Right lobe of liver (tissue), 6 donors: ENCODE results near the gene VPS26B. TPM values are rescaled to one million over a fixed set of nuclear protein-coding genes. Genes with fewer than 3 reads are reported as not detected.

Experiments used
- ATAC-seq, 4 donors: fragments of 200-7000 bp; cut with Tn5 transposase; one replicate each; pipeline ENCODE4 v1.9.1; 2020; ENCODE audit warnings: mild to moderate bottlenecking in 4 of 4, moderate library complexity in 4 of 4
- DNase-seq, 3 donors: peaks; one replicate each; pipeline ENCODE4 v3.0.0-alpha.2; 2020
- H3K27ac ChIP-seq, 3 donors: fragments of 200-600 bp; one replicate each; pipeline ENCODE4 v1.8.0; 2022
- H3K27me3 ChIP-seq, 2 donors: fragments of 200-600 bp; one replicate each; pipeline ENCODE4 v1.8.0; 2022
- H3K36me3 ChIP-seq, 4 donors: fragments of 200-600 bp; sonication (generic) in 1 of 4; one replicate each; pipeline versions ENCODE4 v1.5.1 to v1.8.0; 2017 to 2022; ENCODE audit warnings: control low read depth in 1 of 4
- H3K4me1 ChIP-seq, 4 donors: fragments of 200-600 bp; sonication (generic) in 1 of 4; one replicate each; pipeline versions ENCODE4 v1.5.1 to v1.8.0; 2017 to 2022; ENCODE audit warnings: control low read depth in 1 of 4
- H3K4me3 ChIP-seq, 3 donors: fragments of 200-600 bp; one replicate each; pipeline ENCODE4 v1.8.0; 2022
- H3K9me3 ChIP-seq, 4 donors: fragments of 200-600 bp; sonication (generic) in 1 of 4; one replicate each; pipeline versions ENCODE4 v1.5.1 to v1.8.0; 2017 to 2022; ENCODE audit warnings: control low read depth in 1 of 4
- POLR2A ChIP-seq: fragments of 450-650 bp; IDR thresholded peaks from one replicate; pipeline ENCODE4 v1.6.1; 2017; ENCODE audit warnings: antibody characterized with exemption, mild to moderate bottlenecking
- WGBS: methylation state at CpG from one replicate; pipeline ENCODE4 v1.1.6; 2018; ENCODE audit warnings: low coverage, low lambda C conversion rate; ENCODE audit not compliant: insufficient coverage; ENCODE audit errors: missing lambda C conversion rate; 5-methylcytosine and 5-hydroxymethylcytosine counted together
- intact Hi-C, 2 donors: fragments of 100-400 bp; cut with DNase I; formaldehyde crosslinking; loops; one replicate each; pipeline versions ENCODE4 v1.11.2 to v1.14.1; 2022
- total RNA-seq, 6 experiments: library from RNA; depleted of rRNA in 2 of 6; stranded (reverse); fragments of >200 nt in 2 of 6; fragmentation: NEBNext Ultra II Directional in 3 of 6; extraction: Animal tissue kit (Norgen Biotek cat#: 25700) in 3 of 6; gene quantifications; one replicate each; pipeline versions ENCODE4 v1.1.0 to v1.2.4, GENCODE V29; 2016 to 2023
- TF ChIP-seq, protein P1 (sequence below), 4 donors: fragments of 200-600 bp in 3 of 4; fragments of 450-650 bp in 1 of 4; IDR thresholded peaks; one replicate each; pipeline versions ENCODE4 v1.5.1 to v1.8.0; 2016 to 2022; ENCODE audit warnings: antibody characterized with exemption in 4 of 4, mild to moderate bottlenecking in 2 of 4
- donor health status: DM: no; HTN: yes; CAD: no.
- donor health status: DM: no; HTN: no; CAD: no.
- donor health status: DM: no; HTN: no; CAD: no.
- donor health status: DM: no; HTN: yes; CAD: no.
- donor health status: DM: no; HTN: yes; CAD: no.

The VPS26B gene
- total RNA-seq, 6 experiments from 2014 or later: 22.6 to 33.7 (median 30.0) TPM

GRCh38 chr11:134289789-134290188 lies 65.3 kb downstream of the VPS26B start:
- DNase-seq: no peak
- TF ChIP-seq, protein P1, sequence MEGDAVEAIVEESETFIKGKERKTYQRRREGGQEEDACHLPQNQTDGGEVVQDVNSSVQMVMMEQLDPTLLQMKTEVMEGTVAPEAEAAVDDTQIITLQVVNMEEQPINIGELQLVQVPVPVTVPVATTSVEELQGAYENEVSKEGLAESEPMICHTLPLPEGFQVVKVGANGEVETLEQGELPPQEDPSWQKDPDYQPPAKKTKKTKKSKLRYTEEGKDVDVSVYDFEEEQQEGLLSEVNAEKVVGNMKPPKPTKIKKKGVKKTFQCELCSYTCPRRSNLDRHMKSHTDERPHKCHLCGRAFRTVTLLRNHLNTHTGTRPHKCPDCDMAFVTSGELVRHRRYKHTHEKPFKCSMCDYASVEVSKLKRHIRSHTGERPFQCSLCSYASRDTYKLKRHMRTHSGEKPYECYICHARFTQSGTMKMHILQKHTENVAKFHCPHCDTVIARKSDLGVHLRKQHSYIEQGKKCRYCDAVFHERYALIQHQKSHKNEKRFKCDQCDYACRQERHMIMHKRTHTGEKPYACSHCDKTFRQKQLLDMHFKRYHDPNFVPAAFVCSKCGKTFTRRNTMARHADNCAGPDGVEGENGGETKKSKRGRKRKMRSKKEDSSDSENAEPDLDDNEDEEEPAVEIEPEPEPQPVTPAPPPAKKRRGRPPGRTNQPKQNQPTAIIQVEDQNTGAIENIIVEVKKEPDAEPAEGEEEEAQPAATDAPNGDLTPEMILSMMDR (IDR thresholded peaks at IDR 0.05): no peak
- no peak for TF ChIP-seq POLR2A
- WGBS: 33% methylated on average over 1 of the region's 12 CpGs
- Histone ChIP-seq H3K36me3 (no peaks in the 10 kb centered on the region), H3K4me1 (no peaks in the 10 kb centered on the region), H3K27ac (no peak overlapping the region), H3K27me3 (no peaks in the 10 kb centered on the region), H3K9me3 (no peaks in the 10 kb centered on the region), H3K4me3 (no peak overlapping the region)
- no peak for ATAC-seq
- intact Hi-C loops: no loop called here

- WGBS: 55% methylated on average over 3 of the region's 7 CpGs
- Histone ChIP-seq H3K27ac (no peak overlapping the region), H3K4me3 (no peak overlapping the region), H3K9me3 (no peaks in the 10 kb centered on the region), H3K36me3 (no peaks in the 10 kb centered on the region), H3K4me1 (no peaks in the 10 kb centered on the region), H3K27me3 (no peaks in the 10 kb centered on the region)
- intact Hi-C loops: no loop called here
- TF ChIP-seq, protein P1 (IDR thresholded peaks at IDR 0.05): no peak
- no peak for TF ChIP-seq POLR2A
- DNase-seq (no peak), ATAC-seq (no peak)
These were observed 66.2 kb downstream of the VPS26B start for GRCh38 chr11:134290646-134291045.

GRCh38 chr11:134291196-134291595 lies 66.7 kb downstream of the VPS26B start:
- Histone ChIP-seq H3K27me3 (no peaks in the 10 kb centered on the region), H3K36me3 (no peaks in the 10 kb centered on the region), H3K9me3 (no peaks in the 10 kb centered on the region), H3K4me1 (no peaks in the 10 kb centered on the region), H3K4me3 (no peak overlapping the region), H3K27ac (no peak overlapping the region)
- ATAC-seq (no peak), DNase-seq (no peak)
- TF ChIP-seq, protein P1 (IDR thresholded peaks at IDR 0.05): no peak
- no peak for TF ChIP-seq POLR2A
- intact Hi-C loops: no loop called here
- 73% methylated on average over 6 of the region's 6 CpGs for WGBS

GRCh38 chr11:134292661-134293060 lies 68.2 kb downstream of the VPS26B start:
- DNase-seq (no peak), ATAC-seq (no peak)
- TF ChIP-seq, protein P1 (IDR thresholded peaks at IDR 0.05): no peak
- TF ChIP-seq POLR2A: no peak

More at GRCh38 chr11:134292661-134293060, 68.2 kb downstream of the VPS26B start:
- H3K36me3 ChIP-seq: no peaks in the 10 kb centered on the region
- no peaks in the 10 kb centered on the region for H3K9me3 ChIP-seq
- H3K27me3 ChIP-seq: no peaks in the 10 kb centered on the region
- no peak overlapping the region for H3K27ac ChIP-seq
- no peak overlapping the region for H3K4me3 ChIP-seq
- H3K4me1 ChIP-seq: no peaks in the 10 kb centered on the region
- intact Hi-C loops: no loop called here
- WGBS: 88% methylated on average over 5 of the region's 15 CpGs
